AG04450 (cell line): ENCODE measurements around the gene SETD6. TPM values are rescaled to one million over a fixed set of nuclear protein-coding genes. Genes with fewer than 3 reads are reported as not detected.

ENCODE experiments used
- CTCF ChIA-PET: fragments of 300-600, 350-600 bp; formaldehyde crosslinking; extraction: SDS; loops from one replicate; lab custom pipeline; 2022; ENCODE audit warnings: antibody characterized with exemption, inconsistent platforms; lab: Charles Lee
- POLR2A ChIA-PET: fragments of 350-600 bp; formaldehyde crosslinking; extraction: SDS; loops from one replicate; lab custom pipeline; 2021; ENCODE audit warnings: antibody characterized with exemption, inconsistent platforms; lab: Yijun Ruan, JAX
- DNase-seq: peaks from one replicate; pipeline ENCODE4 v3.0.0-alpha.2; 2011; ENCODE audit warnings: low read depth, low spot score
- H3K27ac ChIP-seq: one replicate; pipeline ENCODE4 v1.5.1; 2012; ENCODE audit warnings: low read depth, low read length, control low read depth
- H3K27me3 ChIP-seq: one replicate; pipeline ENCODE4 v1.6.0; 2012; ENCODE audit warnings: low read length; ENCODE audit not compliant: control insufficient read depth, insufficient read depth
- H3K4me3 ChIP-seq: 2 replicates; pipeline ENCODE4 v1.5.1; 2011; ENCODE audit warnings: mild to moderate bottlenecking, low read depth, low read length, control low read depth
- H3K9me3 ChIP-seq: 2 replicates; pipeline ENCODE4 v1.5.1; 2012; ENCODE audit warnings: low read length; ENCODE audit not compliant: control insufficient read depth, insufficient read depth
- polyA plus RNA-seq: library from polyadenylated mRNA; depleted of rRNA; stranded (reverse); fragments of >200 nt; gene quantifications from 2 replicates; pipeline ENCODE4 v1.2.3, GENCODE V29; 2011
- TF ChIP-seq, protein P1 (sequence below): IDR thresholded peaks from 2 replicates; pipeline ENCODE4 v1.5.1; 2011; ENCODE audit warnings: low read depth, low read length, control low read depth, inconsistent platforms

The SETD6 gene
- polyA plus RNA-seq, 1 experiment = 6.5 TPM

DNA sequence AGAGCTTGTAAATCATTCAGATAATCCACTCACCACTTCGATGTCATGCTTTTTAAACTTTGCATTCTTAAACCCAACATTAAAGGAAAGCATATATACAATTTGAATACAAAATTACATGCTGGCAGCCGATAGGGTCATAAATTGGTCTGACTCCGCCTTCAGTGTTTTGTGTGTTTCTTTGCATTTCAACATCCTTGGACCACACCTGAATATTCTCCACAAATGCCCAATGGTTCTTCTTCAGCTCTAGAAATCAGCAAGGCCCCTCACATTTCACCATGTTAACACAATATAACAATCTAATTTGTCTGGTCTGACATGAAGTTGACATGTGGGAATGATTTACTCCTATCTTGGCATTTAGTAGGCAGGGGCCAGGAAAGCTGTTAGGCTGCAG lies 17.1 kb downstream of the SETD6 start:
- TF ChIP-seq, protein P1, sequence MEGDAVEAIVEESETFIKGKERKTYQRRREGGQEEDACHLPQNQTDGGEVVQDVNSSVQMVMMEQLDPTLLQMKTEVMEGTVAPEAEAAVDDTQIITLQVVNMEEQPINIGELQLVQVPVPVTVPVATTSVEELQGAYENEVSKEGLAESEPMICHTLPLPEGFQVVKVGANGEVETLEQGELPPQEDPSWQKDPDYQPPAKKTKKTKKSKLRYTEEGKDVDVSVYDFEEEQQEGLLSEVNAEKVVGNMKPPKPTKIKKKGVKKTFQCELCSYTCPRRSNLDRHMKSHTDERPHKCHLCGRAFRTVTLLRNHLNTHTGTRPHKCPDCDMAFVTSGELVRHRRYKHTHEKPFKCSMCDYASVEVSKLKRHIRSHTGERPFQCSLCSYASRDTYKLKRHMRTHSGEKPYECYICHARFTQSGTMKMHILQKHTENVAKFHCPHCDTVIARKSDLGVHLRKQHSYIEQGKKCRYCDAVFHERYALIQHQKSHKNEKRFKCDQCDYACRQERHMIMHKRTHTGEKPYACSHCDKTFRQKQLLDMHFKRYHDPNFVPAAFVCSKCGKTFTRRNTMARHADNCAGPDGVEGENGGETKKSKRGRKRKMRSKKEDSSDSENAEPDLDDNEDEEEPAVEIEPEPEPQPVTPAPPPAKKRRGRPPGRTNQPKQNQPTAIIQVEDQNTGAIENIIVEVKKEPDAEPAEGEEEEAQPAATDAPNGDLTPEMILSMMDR = no peak
- no peaks in the 10 kb centered on the region for H3K9me3 ChIP-seq
- H3K4me3 ChIP-seq = no peak overlapping the region
- no peak overlapping the region for H3K27ac ChIP-seq
- H3K27me3 ChIP-seq = no peaks in the 10 kb centered on the region
- ChIA-PET CTCF (interaction anchor here (1.1 kb wide), 1 partner anchor 13 kb away, joined by 3 read pairs; no protein-coding TSS in a partner anchor), POLR2A (no interaction called here)
- no peak for DNase-seq

DNA sequence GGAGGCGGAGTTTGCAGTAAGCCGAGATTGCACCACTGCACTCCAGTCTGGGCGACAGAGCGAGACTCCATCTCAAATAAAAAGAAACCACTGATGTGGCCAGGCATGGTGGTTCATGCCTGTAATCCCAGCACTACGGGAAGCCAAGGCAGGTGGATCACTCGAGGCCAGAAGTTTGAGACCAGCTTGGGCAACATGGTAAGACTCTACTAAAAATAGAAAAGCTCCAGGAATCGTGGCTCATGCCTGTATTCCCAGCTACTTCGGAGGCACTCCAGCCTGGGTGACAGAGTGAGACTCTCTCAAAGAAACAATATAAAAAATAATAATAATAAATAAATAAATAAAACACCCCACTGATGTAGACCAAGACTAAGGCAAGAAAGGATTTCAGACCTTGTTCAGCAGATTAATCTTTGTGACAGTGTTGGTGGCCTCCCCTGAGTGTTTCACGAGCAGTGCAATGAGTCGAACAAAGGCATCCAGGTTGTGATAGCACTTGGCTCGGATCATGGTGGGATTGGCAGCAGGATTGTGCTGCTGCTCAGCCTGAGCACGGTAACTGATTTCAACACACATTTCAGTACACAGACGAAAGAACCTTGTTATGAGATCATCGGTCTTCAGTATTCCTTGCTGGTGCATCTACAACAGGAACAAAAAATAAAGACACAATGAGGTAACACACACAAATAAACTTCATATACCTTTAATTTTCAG lies 18.6 kb downstream of the SETD6 start:
- DNase-seq = no peak
- Histone ChIP-seq H3K4me3 (no peak overlapping the region), H3K27me3 (no peaks in the 10 kb centered on the region), H3K9me3 (no peaks in the 10 kb centered on the region), H3K27ac (no peak overlapping the region)
- TF ChIP-seq, protein P1 = no peak
- POLR2A ChIA-PET = no interaction called here
- CTCF ChIA-PET = no interaction called here

DNA sequence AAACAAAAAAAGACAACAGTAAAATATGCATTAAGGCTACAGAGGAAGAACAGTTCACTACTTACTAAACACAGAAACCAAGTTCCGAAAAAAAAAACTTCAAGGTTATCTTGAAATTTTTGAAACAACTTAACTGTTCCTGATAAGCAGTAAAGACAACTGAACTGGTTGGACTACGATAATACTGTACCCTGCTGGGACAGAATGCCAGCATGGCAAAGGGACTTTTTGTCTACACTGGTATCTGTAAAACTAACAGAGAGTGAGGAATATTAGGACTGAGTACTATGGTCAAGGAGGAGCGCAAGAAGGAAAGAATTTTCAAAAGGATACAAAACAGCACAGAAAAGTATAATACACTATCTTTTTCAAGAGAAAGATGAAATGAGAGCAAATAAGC lies 19.8 kb downstream of the SETD6 start:
- no peak for DNase-seq
- Histone ChIP-seq H3K9me3 (no peaks in the 10 kb centered on the region), H3K27ac (no peak overlapping the region), H3K4me3 (no peak overlapping the region), H3K27me3 (no peaks in the 10 kb centered on the region)
- TF ChIP-seq, protein P1 = no peak
- POLR2A ChIA-PET = no interaction called here
- CTCF ChIA-PET = no interaction called here

DNA sequence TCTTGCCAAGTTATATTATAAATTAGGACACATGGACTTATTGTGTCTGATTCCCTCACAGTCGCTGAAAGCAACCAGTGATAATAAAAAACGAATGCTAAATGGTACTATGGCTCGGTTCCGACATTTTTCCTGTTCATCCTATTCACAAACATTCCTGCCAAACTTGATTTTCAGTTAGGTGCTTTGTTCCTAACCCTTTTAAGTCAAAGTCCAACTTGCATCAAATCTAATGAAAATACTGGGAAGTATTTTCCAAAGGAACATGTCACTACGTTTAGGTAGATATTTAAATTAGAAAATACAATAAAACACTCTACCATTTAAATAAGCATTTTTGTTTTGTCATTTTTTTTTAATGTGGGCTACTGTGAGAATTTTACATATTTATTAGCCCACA lies 21.0 kb downstream of the SETD6 start:
- CTCF ChIA-PET = no interaction called here
- no peak overlapping the region for H3K27ac ChIP-seq
- no peaks in the 10 kb centered on the region for H3K27me3 ChIP-seq
- no peaks in the 10 kb centered on the region for H3K9me3 ChIP-seq
- POLR2A ChIA-PET = no interaction called here
- no peak for DNase-seq
- H3K4me3 ChIP-seq = no peak overlapping the region
- TF ChIP-seq, protein P1 = no peak

DNA sequence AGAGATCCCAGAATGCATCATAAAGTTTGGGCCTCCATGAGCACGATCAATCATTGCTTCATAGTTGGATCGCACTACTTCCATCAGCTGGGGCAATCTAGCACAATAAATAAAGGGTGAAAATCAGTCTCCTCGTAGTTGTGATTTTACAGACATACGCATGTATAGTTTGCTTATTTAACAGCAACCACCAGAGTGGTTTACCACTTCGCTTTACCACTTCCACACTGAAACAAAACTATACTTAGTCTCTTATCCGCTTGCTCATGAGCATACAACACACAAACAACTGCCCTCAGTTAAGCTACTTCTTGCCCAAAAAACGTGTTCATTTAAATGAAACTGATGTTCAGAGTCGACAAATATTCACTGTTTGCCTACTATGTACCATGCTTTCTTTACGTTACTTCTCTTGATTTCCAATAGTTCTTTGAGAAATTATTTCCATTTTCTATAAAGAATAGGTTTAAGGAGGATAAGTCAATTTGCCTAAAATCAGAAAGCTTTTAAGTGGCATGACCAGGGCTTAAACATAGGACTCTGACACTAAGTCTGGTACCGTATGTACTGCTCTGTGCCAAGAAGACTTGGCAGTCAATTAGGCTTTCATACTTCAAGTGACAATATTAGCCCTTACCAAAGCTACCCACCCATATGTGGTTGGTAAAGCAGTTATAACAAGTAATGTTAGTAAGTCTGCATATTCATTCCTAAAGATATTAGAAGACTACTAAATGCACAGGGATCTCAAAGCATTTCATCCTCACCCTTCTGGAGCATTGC lies 22.0 kb downstream of the SETD6 start:
- no peaks in the 10 kb centered on the region for H3K9me3 ChIP-seq
- H3K27me3 ChIP-seq = no peaks in the 10 kb centered on the region
- no peak overlapping the region for H3K4me3 ChIP-seq
- TF ChIP-seq, protein P1 = no peak
- ChIA-PET CTCF (no interaction called here), POLR2A (no interaction called here)
- no peak for DNase-seq
- H3K27ac ChIP-seq = no peak overlapping the region
